SK-N-SH (cell line): ENCODE results near the gene PRKCD. TPM values are rescaled to one million over a fixed set of nuclear protein-coding genes. Genes with fewer than 3 reads are reported as not detected.

Source experiments
- CTCF ChIA-PET: fragments of 300-600, 350-600 bp; formaldehyde crosslinking; extraction: SDS; loops from one replicate; lab custom pipeline; 2021; lab: Yijun Ruan, JAX
- POLR2A ChIA-PET: fragments of 350-600 bp; sonication (Branson Sonifier 250); formaldehyde crosslinking; extraction: SDS; loops from one replicate; lab custom pipeline; 2020; ENCODE audit warnings: antibody characterized with exemption, inconsistent platforms; lab: Yijun Ruan, JAX
- DNase-seq: peaks from one replicate; pipeline ENCODE4 v3.0.0; 2012
- H2AFZ ChIP-seq: fragments of 200-600 bp; sonication (generic); 2 replicates; pipeline ENCODE4 v1.8.1; 2016; ENCODE audit warnings: antibody characterized with exemption, mild to moderate bottlenecking, low read depth
- H3F3A ChIP-seq: fragments of 200-600 bp; sonication (generic); replicated peaks from 2 replicates; pipeline ENCODE3; 2016; ENCODE audit warnings: antibody characterized with exemption, mild to moderate bottlenecking; ENCODE audit not compliant: insufficient read depth
- H3K27ac ChIP-seq, 2 experiments: fragments of 200-500 bp in 1 of 2; fragments of 200-600 bp in 1 of 2; sonication (Bioruptor generic) in 1 of 2; sonication (generic), shearing (Covaris generic) in 1 of 2; 2 replicates each; pipeline versions ENCODE4 v1.5.1 to v1.6.1; 2014 to 2016; ENCODE audit warnings: low read depth in 2 of 2, inconsistent platforms in 1 of 2, low read length in 1 of 2, mild to moderate bottlenecking in 1 of 2, mixed read lengths in 1 of 2
- H3K27me3 ChIP-seq: fragments of 200-600 bp; sonication (generic), shearing (Covaris generic); 2 replicates; pipeline ENCODE4 v1.6.1; 2016; ENCODE audit warnings: mixed run types; ENCODE audit not compliant: insufficient read depth
- H3K36me3 ChIP-seq, 2 experiments: fragments of 200-500 bp in 1 of 2; fragments of 200-600 bp in 1 of 2; sonication (Bioruptor generic) in 1 of 2; sonication (generic) in 1 of 2; replicated peaks in 1 of 2; 2 replicates each; pipeline versions ENCODE3 to v1.5.1; 2014 to 2016; ENCODE audit warnings: low read length in 1 of 2, mild to moderate bottlenecking in 1 of 2; ENCODE audit not compliant: insufficient read depth in 2 of 2, control insufficient read depth in 1 of 2
- H3K4me1 ChIP-seq, 2 experiments: fragments of 200-500 bp in 1 of 2; fragments of 200-600 bp in 1 of 2; sonication (Bioruptor generic) in 1 of 2; sonication (generic), shearing (Covaris generic) in 1 of 2; 2 replicates each; pipeline versions ENCODE4 v1.5.1 to v1.6.1; 2014 to 2016; ENCODE audit warnings: low read depth in 1 of 2, low read length in 1 of 2, mixed run types in 1 of 2; ENCODE audit not compliant: insufficient read depth in 2 of 2, control insufficient read depth in 1 of 2
- H3K4me2 ChIP-seq: fragments of 200-600 bp; sonication (generic), shearing (Covaris generic); 2 replicates; pipeline ENCODE4 v1.6.1; 2017; ENCODE audit warnings: mixed run types
- H3K4me3 ChIP-seq, 2 experiments: fragments of 200-500 bp in 1 of 2; fragments of 200-600 bp in 1 of 2; sonication (Bioruptor generic) in 1 of 2; sonication (generic), shearing (Covaris generic) in 1 of 2; 2 replicates each; pipeline versions ENCODE4 v1.5.1 to v1.8.1; 2014 to 2016; ENCODE audit warnings: low read depth in 2 of 2, inconsistent platforms in 1 of 2, low read length in 1 of 2, mild to moderate bottlenecking in 1 of 2, mixed read lengths in 1 of 2, moderate library complexity in 1 of 2
- H3K79me2 ChIP-seq: fragments of 200-600 bp; sonication (generic); 2 replicates; pipeline ENCODE4 v1.8.1; 2017; ENCODE audit warnings: mild to moderate bottlenecking; ENCODE audit not compliant: insufficient read depth
- H3K9ac ChIP-seq: fragments of 200-600 bp; sonication (generic); 2 replicates; pipeline ENCODE4 v1.6.1; 2017; ENCODE audit warnings: mixed run types
- H3K9me2 ChIP-seq: fragments of 200-600 bp; sonication (generic); 2 replicates; pipeline ENCODE4 v1.6.1; 2017; ENCODE audit warnings: mixed run types
- H3K9me3 ChIP-seq: fragments of 200-600 bp; sonication (generic); 2 replicates; pipeline ENCODE4 v1.6.1; 2017; ENCODE audit warnings: mixed run types, mild to moderate bottlenecking, moderate library complexity
- H4K20me1 ChIP-seq: fragments of 200-600 bp; sonication (generic); 2 replicates; pipeline ENCODE4 v1.6.1; 2017; ENCODE audit warnings: mild to moderate bottlenecking, mixed run types; ENCODE audit not compliant: insufficient read depth
- ELF1 ChIP-seq: IDR thresholded peaks from 2 replicates; pipeline ENCODE4 v1.4.0; 2012
- FOSL2 ChIP-seq: IDR thresholded peaks from 2 replicates; pipeline ENCODE4 v1.4.0; 2012; ENCODE audit warnings: low read depth, mild to moderate bottlenecking, moderate library complexity, borderline replicate concordance
- FOXJ3 ChIP-seq: sonication (generic); formaldehyde crosslinking; IDR thresholded peaks from 2 replicates; pipeline ENCODE4 v1.5.1; 2020; ENCODE audit warnings: mild to moderate bottlenecking, missing genetic modification reagents
- FOXM1 ChIP-seq: IDR thresholded peaks from 2 replicates; pipeline ENCODE4 v1.4.0; 2012; ENCODE audit warnings: low read depth, mild to moderate bottlenecking
- GATA2 ChIP-seq: sonication (generic); formaldehyde crosslinking; IDR thresholded peaks from 2 replicates; pipeline ENCODE4 v1.5.0; 2020; ENCODE audit warnings: mild to moderate bottlenecking, missing genetic modification reagents
- JUND ChIP-seq: IDR thresholded peaks from 2 replicates; pipeline ENCODE4 v1.4.0; 2012
- MXI1 ChIP-seq: IDR thresholded peaks from 2 replicates; pipeline ENCODE4 v1.6.1; 2012; ENCODE audit warnings: mild to moderate bottlenecking, low read depth, low read length, improper control_type of control experiment
- NFIC ChIP-seq: IDR thresholded peaks from 2 replicates; pipeline ENCODE4 v1.4.0; 2012; ENCODE audit warnings: borderline replicate concordance
- NRF1 ChIP-seq: IDR thresholded peaks from 2 replicates; pipeline ENCODE4 v1.6.1; 2012; ENCODE audit warnings: low read depth, mild to moderate bottlenecking, low read length
- RAD21 ChIP-seq: IDR thresholded peaks from 2 replicates; pipeline ENCODE4 v1.6.1; 2012; ENCODE audit warnings: mild to moderate bottlenecking, low read length
- RCOR1 ChIP-seq: fragments of 150-350 bp; IDR thresholded peaks from 2 replicates; pipeline ENCODE4 v1.6.1; 2017; ENCODE audit warnings: antibody characterized with exemption, low read length
- RFX5 ChIP-seq: IDR thresholded peaks from 2 replicates; pipeline ENCODE4 v1.6.1; 2012; ENCODE audit warnings: mild to moderate bottlenecking, improper control_type of control experiment, low read length
- SIN3A ChIP-seq: IDR thresholded peaks from 2 replicates; pipeline ENCODE4 v1.6.1; 2012; ENCODE audit warnings: low read depth, mild to moderate bottlenecking, low read length, moderate library complexity, borderline replicate concordance
- SMC3 ChIP-seq: IDR thresholded peaks from 2 replicates; pipeline ENCODE4 v1.6.1; 2012; ENCODE audit warnings: low read depth, low read length, improper control_type of control experiment
- TAF1 ChIP-seq: IDR thresholded peaks from 2 replicates; pipeline ENCODE4 v1.6.1; 2012; ENCODE audit warnings: low read depth, mild to moderate bottlenecking, low read length, moderate library complexity, borderline replicate concordance
- TEAD4 ChIP-seq: IDR thresholded peaks from 2 replicates; pipeline ENCODE4 v1.4.0; 2012; ENCODE audit warnings: mild to moderate bottlenecking, borderline replicate concordance; ENCODE audit not compliant: insufficient read depth
- WGBS: methylation state at CpG from one replicate; pipeline ENCODE4 v1.1.6; 2017; ENCODE audit warnings: low lambda C conversion rate; 5-methylcytosine and 5-hydroxymethylcytosine counted together
- polyA plus RNA-seq, 3 experiments: library from polyadenylated mRNA; depleted of rRNA; stranded (reverse); fragments of >200 nt; gene quantifications; 2 replicates each; pipeline ENCODE4 v1.2.3, GENCODE V29; 2012
- TF ChIP-seq, protein P1 (sequence below): fragments of 150-350 bp; IDR thresholded peaks from 2 replicates; pipeline ENCODE4 v1.6.1; 2016; ENCODE audit warnings: mild to moderate bottlenecking, low read depth, low read length
- TF ChIP-seq, protein P2 (sequence below): IDR thresholded peaks from 2 replicates; pipeline ENCODE4 v1.6.1; 2012; ENCODE audit warnings: mild to moderate bottlenecking, low read depth, low read length, moderate library complexity

PRKCD gene
- polyA plus RNA-seq, 1 of the 3 experiments (the other 2 are of a cell fraction): 29.0 TPM

DNA sequence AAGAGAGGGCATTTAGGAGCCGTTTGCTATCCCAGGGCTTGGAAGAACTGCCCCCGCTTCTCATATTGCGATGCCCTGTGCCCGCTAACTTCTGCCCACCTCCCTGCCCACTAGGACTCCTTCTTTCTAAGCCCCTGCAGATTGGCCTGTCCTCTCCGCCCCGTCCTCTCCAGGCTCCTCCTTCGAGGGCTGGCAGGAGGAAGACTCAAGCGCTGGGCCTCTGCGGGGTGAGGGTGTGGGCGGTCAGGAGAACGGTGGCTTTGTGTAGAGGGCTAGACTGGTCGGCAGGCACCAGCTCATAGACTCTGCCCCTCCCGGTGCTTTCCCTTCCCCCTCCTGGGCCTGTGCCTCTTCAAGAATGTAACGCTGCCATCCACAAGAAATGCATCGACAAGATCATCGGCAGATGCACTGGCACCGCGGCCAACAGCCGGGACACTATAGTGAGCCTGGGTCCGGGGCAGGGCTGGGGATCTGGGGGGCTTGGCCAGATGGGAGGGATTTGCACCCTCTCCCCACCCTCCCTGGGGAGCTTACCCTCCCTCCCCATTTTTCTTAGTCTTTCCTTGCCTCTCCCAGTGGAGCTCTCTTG is 21.9 kb downstream of the PRKCD start:
- CTCF ChIA-PET: interaction anchor here (1.4 to 2.6 kb wide), 2 partner anchors 13 to 48 kb away, joined by 5 to 11 read pairs; no protein-coding TSS in a partner anchor
- H3K9ac ChIP-seq: no peak overlapping the region
- no peak overlapping the region for H3K4me3 ChIP-seq
- POLR2A ChIA-PET: interaction anchor here (0.7 kb wide), 1 partner anchor 22 kb away, joined by 3 read pairs; no protein-coding TSS in a partner anchor
- no peaks in the 10 kb centered on the region for H3K79me2 ChIP-seq
- no peaks in the 10 kb centered on the region for H3K9me2 ChIP-seq
- H3K36me3 ChIP-seq: peaks cover 0 to 2% of the 10 kb centered on the region in 2 experiments
- no peaks in the 10 kb centered on the region for H3K9me3 ChIP-seq
- H4K20me1 ChIP-seq: no peaks in the 10 kb centered on the region
- no peaks in the 10 kb centered on the region for H3K4me1 ChIP-seq
- no peak for DNase-seq
- WGBS: 89% methylated on average over 17 of the region's 20 CpGs
- H3F3A ChIP-seq: no peaks in the 10 kb centered on the region
- TF ChIP-seq RFX5: no peak
- TF ChIP-seq FOSL2: no peak
- TF ChIP-seq NRF1: no peak
- no peak for TF ChIP-seq FOXM1
- H3K4me2 ChIP-seq: no peak overlapping the region
- H3K27ac ChIP-seq: no peak overlapping the region
- no peak overlapping the region for H2AFZ ChIP-seq
- no peaks in the 10 kb centered on the region for H3K27me3 ChIP-seq

DNA sequence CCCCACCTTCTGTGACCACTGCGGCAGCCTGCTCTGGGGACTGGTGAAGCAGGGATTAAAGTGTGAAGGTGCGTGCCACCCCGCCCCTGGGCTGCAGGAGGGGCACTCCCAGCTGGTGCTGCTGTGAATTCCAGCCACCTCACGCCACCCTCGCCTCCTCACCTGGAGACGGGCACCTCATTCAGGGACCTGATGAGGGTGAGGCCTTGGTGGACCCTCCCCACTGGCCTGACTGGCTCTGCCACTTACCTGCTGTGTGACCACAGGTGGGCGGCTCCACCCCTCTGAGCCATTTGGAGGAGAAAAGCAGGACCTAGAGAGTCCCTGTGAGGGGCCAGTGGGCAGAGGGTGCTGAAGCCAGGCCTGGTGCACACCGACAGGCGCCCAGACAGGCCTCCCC is 22.5 kb downstream of the PRKCD start:
- no CpG with 5 or more reads among the region's 9 CpGs for WGBS
- Histone ChIP-seq H3K4me1 (no peaks in the 10 kb centered on the region), H3K9me2 (no peaks in the 10 kb centered on the region)
- TF ChIP-seq SMC3: no peak
- TF ChIP-seq TEAD4: no peak
- TF ChIP-seq RAD21: no peak
- TF ChIP-seq NFIC: no peak
- no peak for TF ChIP-seq RCOR1
- TF ChIP-seq, protein P1, sequence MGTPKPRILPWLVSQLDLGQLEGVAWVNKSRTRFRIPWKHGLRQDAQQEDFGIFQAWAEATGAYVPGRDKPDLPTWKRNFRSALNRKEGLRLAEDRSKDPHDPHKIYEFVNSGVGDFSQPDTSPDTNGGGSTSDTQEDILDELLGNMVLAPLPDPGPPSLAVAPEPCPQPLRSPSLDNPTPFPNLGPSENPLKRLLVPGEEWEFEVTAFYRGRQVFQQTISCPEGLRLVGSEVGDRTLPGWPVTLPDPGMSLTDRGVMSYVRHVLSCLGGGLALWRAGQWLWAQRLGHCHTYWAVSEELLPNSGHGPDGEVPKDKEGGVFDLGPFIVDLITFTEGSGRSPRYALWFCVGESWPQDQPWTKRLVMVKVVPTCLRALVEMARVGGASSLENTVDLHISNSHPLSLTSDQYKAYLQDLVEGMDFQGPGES: no peak
- TF ChIP-seq, all 33 proteins: peak for 0
- no peak for DNase-seq
- Histone ChIP-seq H3K4me2 (no peak overlapping the region), H2AFZ (no peak overlapping the region), H3K4me3 (no peak overlapping the region), H3F3A (no peaks in the 10 kb centered on the region), H3K27ac (no peak overlapping the region), H3K79me2 (no peaks in the 10 kb centered on the region), H3K9me3 (no peaks in the 10 kb centered on the region), H3K9ac (no peak overlapping the region), H3K36me3 (peaks cover 0 to 2% of the 10 kb centered on the region in 2 experiments), H4K20me1 (no peaks in the 10 kb centered on the region), H3K27me3 (no peaks in the 10 kb centered on the region)
- POLR2A ChIA-PET: no interaction called here
- CTCF ChIA-PET: interaction anchor here (1.4 to 2.6 kb wide), 2 partner anchors 12 to 48 kb away, joined by 5 to 11 read pairs; no protein-coding TSS in a partner anchor

DNA sequence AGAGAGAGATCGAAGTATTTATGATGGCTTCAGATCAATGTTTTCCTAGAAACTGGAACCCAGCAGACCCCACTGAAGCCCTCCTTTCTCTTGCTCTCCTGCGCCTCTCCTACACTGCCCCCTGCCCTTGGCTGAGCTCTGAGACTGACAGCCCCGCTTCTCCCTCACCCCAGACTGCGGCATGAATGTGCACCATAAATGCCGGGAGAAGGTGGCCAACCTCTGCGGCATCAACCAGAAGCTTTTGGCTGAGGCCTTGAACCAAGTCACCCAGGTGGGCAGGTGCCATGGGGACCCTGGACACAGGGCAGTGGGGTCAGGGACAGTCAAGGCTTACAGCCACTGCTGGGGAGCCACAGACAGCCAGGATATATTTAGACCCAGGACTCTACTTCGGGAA is 23.7 kb downstream of the PRKCD start:
- H3K9ac ChIP-seq: no peak overlapping the region
- TF ChIP-seq SIN3A (no peak), TEAD4 (no peak), FOXJ3 (no peak), TAF1 (no peak), MXI1 (no peak), GATA2 (CRISPR knock-in tag) (no peak), NFIC (no peak), RCOR1 (no peak), ELF1 (no peak), JUND (no peak)
- TF ChIP-seq, protein P2, sequence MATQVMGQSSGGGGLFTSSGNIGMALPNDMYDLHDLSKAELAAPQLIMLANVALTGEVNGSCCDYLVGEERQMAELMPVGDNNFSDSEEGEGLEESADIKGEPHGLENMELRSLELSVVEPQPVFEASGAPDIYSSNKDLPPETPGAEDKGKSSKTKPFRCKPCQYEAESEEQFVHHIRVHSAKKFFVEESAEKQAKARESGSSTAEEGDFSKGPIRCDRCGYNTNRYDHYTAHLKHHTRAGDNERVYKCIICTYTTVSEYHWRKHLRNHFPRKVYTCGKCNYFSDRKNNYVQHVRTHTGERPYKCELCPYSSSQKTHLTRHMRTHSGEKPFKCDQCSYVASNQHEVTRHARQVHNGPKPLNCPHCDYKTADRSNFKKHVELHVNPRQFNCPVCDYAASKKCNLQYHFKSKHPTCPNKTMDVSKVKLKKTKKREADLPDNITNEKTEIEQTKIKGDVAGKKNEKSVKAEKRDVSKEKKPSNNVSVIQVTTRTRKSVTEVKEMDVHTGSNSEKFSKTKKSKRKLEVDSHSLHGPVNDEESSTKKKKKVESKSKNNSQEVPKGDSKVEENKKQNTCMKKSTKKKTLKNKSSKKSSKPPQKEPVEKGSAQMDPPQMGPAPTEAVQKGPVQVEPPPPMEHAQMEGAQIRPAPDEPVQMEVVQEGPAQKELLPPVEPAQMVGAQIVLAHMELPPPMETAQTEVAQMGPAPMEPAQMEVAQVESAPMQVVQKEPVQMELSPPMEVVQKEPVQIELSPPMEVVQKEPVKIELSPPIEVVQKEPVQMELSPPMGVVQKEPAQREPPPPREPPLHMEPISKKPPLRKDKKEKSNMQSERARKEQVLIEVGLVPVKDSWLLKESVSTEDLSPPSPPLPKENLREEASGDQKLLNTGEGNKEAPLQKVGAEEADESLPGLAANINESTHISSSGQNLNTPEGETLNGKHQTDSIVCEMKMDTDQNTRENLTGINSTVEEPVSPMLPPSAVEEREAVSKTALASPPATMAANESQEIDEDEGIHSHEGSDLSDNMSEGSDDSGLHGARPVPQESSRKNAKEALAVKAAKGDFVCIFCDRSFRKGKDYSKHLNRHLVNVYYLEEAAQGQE: no peak

More for the DNA sequence above, 23.7 kb downstream of the PRKCD start:
- no peaks in the 10 kb centered on the region for H4K20me1 ChIP-seq
- 81% methylated on average over 6 of the region's 7 CpGs for WGBS
- H3K4me2 ChIP-seq: no peak overlapping the region
- no peak overlapping the region for H3K4me3 ChIP-seq
- ChIA-PET CTCF (interaction anchor here (1.4 to 2.6 kb wide), 2 partner anchors 11 to 50 kb away, joined by 5 to 11 read pairs; no protein-coding TSS in a partner anchor), POLR2A (no interaction called here)
- no peaks in the 10 kb centered on the region for H3K9me2 ChIP-seq
- H3K27ac ChIP-seq: no peak overlapping the region
- H3F3A ChIP-seq: no peaks in the 10 kb centered on the region
- H3K9me3 ChIP-seq: no peaks in the 10 kb centered on the region
- H3K27me3 ChIP-seq: no peaks in the 10 kb centered on the region
- DNase-seq: no peak
- H2AFZ ChIP-seq: no peak overlapping the region
- H3K4me1 ChIP-seq: no peaks in the 10 kb centered on the region
- H3K79me2 ChIP-seq: no peaks in the 10 kb centered on the region
- H3K36me3 ChIP-seq: no peaks in the 10 kb centered on the region
